WTC11 (cell line): ENCODE results near the gene DCLK1. TPM values are rescaled to one million over a fixed set of nuclear protein-coding genes. Genes with fewer than 3 reads are reported as not detected.

Experiments used
- ATAC-seq: fragments of 200-7000 bp; cut with Tn5 transposase; 2 replicates; pipeline ENCODE4 v1.10.0; 2021; ENCODE audit warnings: mild to moderate bottlenecking, moderate library complexity
- CTCF ChIA-PET: fragments of 300-600 bp; sonication (Branson Sonifier 250); formaldehyde crosslinking; loops from one replicate; lab custom pipeline; 2021; ENCODE audit warnings: antibody characterized with exemption; lab: Charles Lee
- POLR2A ChIA-PET: fragments of 350-600 bp; sonication (Branson Sonifier 250); formaldehyde crosslinking; loops from one replicate; lab custom pipeline; 2021; ENCODE audit warnings: antibody characterized with exemption; lab: Charles Lee
- DNase-seq: peaks from one replicate; pipeline ENCODE4 v3.0.0; 2021; ENCODE audit warnings: low spot score
- H3K27ac Mint-ChIP-seq: 2 replicates; pipeline ENCODE4 v1.8.0; 2021; ENCODE audit warnings: mixed read lengths
- H3K27me3 Mint-ChIP-seq: 2 replicates; pipeline ENCODE4 v1.8.0; 2021; ENCODE audit warnings: low read depth, mild to moderate bottlenecking, moderate library complexity, mixed read lengths
- H3K36me3 Mint-ChIP-seq: 2 replicates; pipeline ENCODE4 v1.8.0; 2021; ENCODE audit warnings: mixed read lengths
- H3K4me1 Mint-ChIP-seq: 2 replicates; pipeline ENCODE4 v1.8.0; 2022; ENCODE audit warnings: mixed read lengths
- H3K4me3 Mint-ChIP-seq: 2 replicates; pipeline ENCODE4 v1.8.0; 2021; ENCODE audit warnings: mild to moderate bottlenecking, moderate library complexity, mixed read lengths
- H3K9me3 Mint-ChIP-seq: 2 replicates; pipeline ENCODE4 v1.8.0; 2021; ENCODE audit warnings: mixed read lengths
- AR ChIP-seq: fragments of 250-450 bp; sonication (Bioruptor Pico); IDR thresholded peaks from 2 replicates; pipeline ENCODE4 v1.9.0; 2021; ENCODE audit warnings: mild to moderate bottlenecking
- ATF3 ChIP-seq: sonication (generic); formaldehyde crosslinking; conservative IDR thresholded peaks from 2 replicates; pipeline ENCODE4 v1.8.1; 2022; ENCODE audit warnings: mild to moderate bottlenecking, missing genetic modification reagents
- ATF6 ChIP-seq: sonication (generic); formaldehyde crosslinking; IDR thresholded peaks from 2 replicates; pipeline ENCODE4 v1.8.1; 2023; ENCODE audit warnings: mild to moderate bottlenecking, missing genetic modification reagents
- CBFB ChIP-seq: sonication (generic); formaldehyde crosslinking; IDR thresholded peaks from 2 replicates; pipeline ENCODE4 v1.8.1; 2022; ENCODE audit warnings: mild to moderate bottlenecking, low read depth, missing genetic modification reagents
- CDX4 ChIP-seq: fragments of 250-450 bp; sonication (Bioruptor Pico); IDR thresholded peaks from 2 replicates; pipeline ENCODE4 v1.9.0; 2021; ENCODE audit warnings: moderate library complexity, mild to moderate bottlenecking, inconsistent platforms, borderline replicate concordance
- CREB1 ChIP-seq: sonication (generic); formaldehyde crosslinking; IDR thresholded peaks from 2 replicates; pipeline ENCODE4 v1.8.0; 2023; ENCODE audit warnings: mild to moderate bottlenecking, missing genetic modification reagents
- CREM ChIP-seq: sonication (generic); formaldehyde crosslinking; IDR thresholded peaks from 2 replicates; pipeline ENCODE4 v1.8.1; 2022; ENCODE audit warnings: mild to moderate bottlenecking, missing genetic modification reagents, moderate library complexity
- EMX1 ChIP-seq: fragments of 250-450 bp; sonication (Bioruptor Pico); IDR thresholded peaks from 2 replicates; pipeline ENCODE4 v1.8.0; 2021; ENCODE audit warnings: mild to moderate bottlenecking
- ESRRA ChIP-seq: sonication (generic); formaldehyde crosslinking; IDR thresholded peaks from 2 replicates; pipeline ENCODE4 v1.8.1; 2022; ENCODE audit warnings: mild to moderate bottlenecking, missing genetic modification reagents, borderline replicate concordance
- ETV6 ChIP-seq: sonication (generic); formaldehyde crosslinking; IDR thresholded peaks from 2 replicates; pipeline ENCODE4 v1.8.1; 2022; ENCODE audit warnings: mild to moderate bottlenecking, missing genetic modification reagents
- FOXJ3 ChIP-seq: sonication (generic); formaldehyde crosslinking; IDR thresholded peaks from 2 replicates; pipeline ENCODE4 v1.9.0; 2021; ENCODE audit warnings: missing genetic modification reagents, mild to moderate bottlenecking, borderline replicate concordance
- GRHL2 ChIP-seq: fragments of 250-450 bp; sonication (Bioruptor Pico); IDR thresholded peaks from 2 replicates; pipeline ENCODE4 v1.8.0; 2022; ENCODE audit warnings: mild to moderate bottlenecking, moderate library complexity; ENCODE audit not compliant: insufficient replicate concordance, severe bottlenecking
- HMGA2 ChIP-seq: fragments of 250-450 bp; sonication (Bioruptor Pico); IDR thresholded peaks from 2 replicates; pipeline ENCODE4 v1.4.0; 2021; ENCODE audit warnings: mild to moderate bottlenecking, moderate library complexity
- HMGXB4 ChIP-seq: sonication (generic); formaldehyde crosslinking; IDR thresholded peaks from 2 replicates; pipeline ENCODE4 v1.8.1; 2023; ENCODE audit warnings: mild to moderate bottlenecking, moderate library complexity, missing genetic modification reagents
- MXD4 ChIP-seq: fragments of 250-450 bp; sonication (Bioruptor Pico); IDR thresholded peaks from 2 replicates; pipeline ENCODE4 v1.8.0; 2021; ENCODE audit warnings: mild to moderate bottlenecking, moderate library complexity, borderline replicate concordance
- PRRX2 ChIP-seq: fragments of 250-450 bp; sonication (Bioruptor Pico); IDR thresholded peaks from 2 replicates; pipeline ENCODE4 v1.8.0; 2021; ENCODE audit warnings: mild to moderate bottlenecking
- RORB ChIP-seq: fragments of 250-450 bp; sonication (Bioruptor Pico); IDR thresholded peaks from 2 replicates; pipeline ENCODE4 v1.9.0; 2021; ENCODE audit warnings: mild to moderate bottlenecking
- SP1 ChIP-seq: sonication (generic); formaldehyde crosslinking; conservative IDR thresholded peaks from 2 replicates; pipeline ENCODE4 v1.8.1; 2022; ENCODE audit warnings: missing genetic modification reagents
- TP53 ChIP-seq: sonication (generic); formaldehyde crosslinking; IDR thresholded peaks from 2 replicates; pipeline ENCODE4 v1.8.1; 2023; ENCODE audit warnings: mild to moderate bottlenecking, missing genetic modification reagents
- USF2 ChIP-seq: sonication (generic); formaldehyde crosslinking; IDR thresholded peaks from 2 replicates; pipeline ENCODE4 v1.8.1; 2023; ENCODE audit warnings: mild to moderate bottlenecking, missing genetic modification reagents, moderate library complexity
- ZNF232 ChIP-seq: sonication (generic); formaldehyde crosslinking; IDR thresholded peaks from 2 replicates; pipeline ENCODE4 v1.8.0; 2022; ENCODE audit warnings: mild to moderate bottlenecking, missing genetic modification reagents
- ZNF281 ChIP-seq: sonication (generic); formaldehyde crosslinking; IDR thresholded peaks from 2 replicates; pipeline ENCODE4 v1.8.0; 2023; ENCODE audit warnings: mild to moderate bottlenecking, missing genetic modification reagents
- ZNF317 ChIP-seq: sonication (generic); formaldehyde crosslinking; IDR thresholded peaks from 2 replicates; pipeline ENCODE4 v1.8.1; 2023; ENCODE audit warnings: low read depth, mild to moderate bottlenecking, moderate library complexity, missing genetic modification reagents, borderline replicate concordance
- total RNA-seq: library from RNA; stranded (reverse); gene quantifications from 3 replicates; pipeline ENCODE4 v1.2.3, GENCODE V29; 2021

DCLK1 gene
- total RNA-seq, 1 experiment from 2014 or later: 18.5 TPM

- TF ChIP-seq GRHL2 (CRISPR knock-in tag) (no peak), CREB1 (CRISPR knock-in tag) (no peak), RORB (CRISPR knock-in tag) (no peak), AR (CRISPR knock-in tag) (no peak)
- no peak for ATAC-seq
- no peaks in the 10 kb centered on the region for H3K27me3 Mint-ChIP-seq
- H3K9me3 Mint-ChIP-seq: peaks cover 26% of the 10 kb centered on the region
- peaks cover 5% of the 10 kb centered on the region for H3K4me1 Mint-ChIP-seq
- H3K36me3 Mint-ChIP-seq: peaks cover 10% of the 10 kb centered on the region; the same call in 1 of the 2 replicates
- ChIA-PET CTCF (no interaction called here), POLR2A (no interaction called here)
- no peak overlapping the region for H3K4me3 Mint-ChIP-seq
- DNase-seq: no peak
- H3K27ac Mint-ChIP-seq: no peak overlapping the region
These were observed 16.1 kb upstream of the DCLK1 start for GRCh38 chr13:36147330-36147729.

GRCh38 chr13:36146511-36147269 lies 15.5 kb upstream of the DCLK1 start:
- H3K36me3 Mint-ChIP-seq: peaks cover 10% of the 10 kb centered on the region; the same call in 1 of the 2 replicates
- H3K4me3 Mint-ChIP-seq: no peak overlapping the region
- no peak for DNase-seq
- POLR2A ChIA-PET: no interaction called here
- H3K27ac Mint-ChIP-seq: no peak overlapping the region
- no peaks in the 10 kb centered on the region for H3K27me3 Mint-ChIP-seq
- CTCF ChIA-PET: no interaction called here
- ATAC-seq: no peak
- peaks cover 20% of the 10 kb centered on the region for H3K9me3 Mint-ChIP-seq
- peaks cover 5% of the 10 kb centered on the region for H3K4me1 Mint-ChIP-seq
- no peak for TF ChIP-seq ZNF317 (CRISPR knock-in tag)
- no peak for TF ChIP-seq ATF3 (CRISPR knock-in tag)
- no peak for TF ChIP-seq PRRX2 (CRISPR knock-in tag)
- no peak for TF ChIP-seq SP1 (CRISPR knock-in tag)
- TF ChIP-seq CDX4 (CRISPR knock-in tag): no peak
- no peak for TF ChIP-seq MXD4 (CRISPR knock-in tag)
- no peak for TF ChIP-seq ESRRA
- TF ChIP-seq HMGA2 (CRISPR knock-in tag): no peak
- no peak for TF ChIP-seq FOXJ3 (CRISPR knock-in tag)
- TF ChIP-seq HMGXB4 (CRISPR knock-in tag): no peak
- no peak for TF ChIP-seq CREM
- TF ChIP-seq CBFB (CRISPR knock-in tag): no peak
- TF ChIP-seq USF2 (CRISPR knock-in tag): no peak
- no peak for TF ChIP-seq ZNF281 (CRISPR knock-in tag)
- TF ChIP-seq ATF6: no peak
- TF ChIP-seq ZNF232 (CRISPR knock-in tag): no peak
- no peak for TF ChIP-seq EMX1 (CRISPR knock-in tag)
- no peak for TF ChIP-seq TP53 (CRISPR knock-in tag)
- no peak for TF ChIP-seq ETV6 (CRISPR knock-in tag)
